A673 (cell line): Measurements from ENCODE around the gene THBD. TPM values are rescaled to one million over a fixed set of nuclear protein-coding genes. Genes with fewer than 3 reads are reported as not detected.

Experiments
- BruUV-seq: library from RNA; stranded (reverse); fragments of 400-500 nt; replicated peaks from 2 replicates; lab custom pipeline; 2021; lab: Mats Ljungman, UMichigan
- CTCF ChIA-PET: fragments of 300-600 bp; sonication (Branson Sonifier 250); formaldehyde crosslinking; loops from one replicate; lab custom pipeline; 2022; ENCODE audit warnings: antibody characterized with exemption; lab: Charles Lee
- POLR2A ChIA-PET: fragments of 300-600 bp; sonication (Branson Sonifier 250); formaldehyde crosslinking; loops from one replicate; lab custom pipeline; 2022; ENCODE audit warnings: antibody characterized with exemption; ENCODE audit not compliant: low non-redundant PET; lab: Charles Lee
- DNase-seq: peaks from one replicate; pipeline ENCODE4 v3.0.0-alpha.2; 2015; ENCODE audit warnings: low spot score
- H3K27ac ChIP-seq: fragments of 200-600 bp; sonication (generic); 2 replicates; pipeline ENCODE4 v1.5.1; 2016; ENCODE audit warnings: mixed run types, low read depth, mild to moderate bottlenecking, mixed read lengths, antibody characterized with exemption, low read length; ENCODE audit not compliant: poor library complexity, severe bottlenecking
- H3K27me3 ChIP-seq: fragments of 200-600 bp; sonication (generic); replicated peaks from 2 replicates; pipeline ENCODE4 v1.6.1; 2017; ENCODE audit warnings: mixed run types, low read depth, mild to moderate bottlenecking, mixed read lengths, antibody characterized with exemption, low read length; ENCODE audit not compliant: insufficient read depth, poor library complexity
- H3K36me3 ChIP-seq: fragments of 200-600 bp; sonication (generic); 2 replicates; pipeline ENCODE4 v1.6.1; 2016; ENCODE audit warnings: mixed run types, mild to moderate bottlenecking, mixed read lengths, antibody characterized with exemption, low read length; ENCODE audit not compliant: insufficient read depth, poor library complexity, severe bottlenecking
- H3K4me1 ChIP-seq: fragments of 200-600 bp; sonication (generic); 2 replicates; pipeline ENCODE4 v1.6.1; 2017; ENCODE audit warnings: mixed run types, mild to moderate bottlenecking, mixed read lengths, antibody characterized with exemption, low read length; ENCODE audit not compliant: insufficient read depth, poor library complexity, severe bottlenecking
- H3K4me3 ChIP-seq: fragments of 200-600 bp; sonication (generic); 2 replicates; pipeline ENCODE4 v1.5.1; 2016; ENCODE audit warnings: low read depth, mixed run types, mild to moderate bottlenecking, mixed read lengths, low read length; ENCODE audit not compliant: poor library complexity, severe bottlenecking
- H3K9me3 ChIP-seq: fragments of 200-600 bp; sonication (generic); 2 replicates; pipeline ENCODE4 v1.6.1; 2016; ENCODE audit warnings: mixed run types, low read depth, mild to moderate bottlenecking, mixed read lengths, antibody characterized with exemption, low read length; ENCODE audit not compliant: poor library complexity, severe bottlenecking
- CTCF ChIP-seq: fragments of 300-800, 200-600 bp; sonication (generic); conservative IDR thresholded peaks from 2 replicates; pipeline ENCODE4 v1.5.1; 2017; ENCODE audit warnings: low read depth, mild to moderate bottlenecking, antibody characterized with exemption, low read length, moderate library complexity, mixed read lengths
- EZH2 ChIP-seq: fragments of 200-600 bp; sonication (generic); IDR thresholded peaks from 2 replicates; pipeline ENCODE4 v1.6.1; 2017; ENCODE audit warnings: borderline replicate concordance, low read depth, mild to moderate bottlenecking, mixed read lengths, antibody characterized with exemption, low read length; ENCODE audit not compliant: poor library complexity, severe bottlenecking
- intact Hi-C: fragments of 100-400 bp; cut with micrococcal nuclease; formaldehyde crosslinking; loops from one replicate; pipeline ENCODE4 v1.10.0; 2022; ENCODE audit not compliant: unreplicated experiment
- total RNA-seq: library from RNA; stranded (reverse); gene quantifications from 2 replicates; pipeline ENCODE4 v1.2.3, GENCODE V29; 2021

Gene THBD
- total RNA-seq, 1 experiment from 2014 or later: not detected

DNA sequence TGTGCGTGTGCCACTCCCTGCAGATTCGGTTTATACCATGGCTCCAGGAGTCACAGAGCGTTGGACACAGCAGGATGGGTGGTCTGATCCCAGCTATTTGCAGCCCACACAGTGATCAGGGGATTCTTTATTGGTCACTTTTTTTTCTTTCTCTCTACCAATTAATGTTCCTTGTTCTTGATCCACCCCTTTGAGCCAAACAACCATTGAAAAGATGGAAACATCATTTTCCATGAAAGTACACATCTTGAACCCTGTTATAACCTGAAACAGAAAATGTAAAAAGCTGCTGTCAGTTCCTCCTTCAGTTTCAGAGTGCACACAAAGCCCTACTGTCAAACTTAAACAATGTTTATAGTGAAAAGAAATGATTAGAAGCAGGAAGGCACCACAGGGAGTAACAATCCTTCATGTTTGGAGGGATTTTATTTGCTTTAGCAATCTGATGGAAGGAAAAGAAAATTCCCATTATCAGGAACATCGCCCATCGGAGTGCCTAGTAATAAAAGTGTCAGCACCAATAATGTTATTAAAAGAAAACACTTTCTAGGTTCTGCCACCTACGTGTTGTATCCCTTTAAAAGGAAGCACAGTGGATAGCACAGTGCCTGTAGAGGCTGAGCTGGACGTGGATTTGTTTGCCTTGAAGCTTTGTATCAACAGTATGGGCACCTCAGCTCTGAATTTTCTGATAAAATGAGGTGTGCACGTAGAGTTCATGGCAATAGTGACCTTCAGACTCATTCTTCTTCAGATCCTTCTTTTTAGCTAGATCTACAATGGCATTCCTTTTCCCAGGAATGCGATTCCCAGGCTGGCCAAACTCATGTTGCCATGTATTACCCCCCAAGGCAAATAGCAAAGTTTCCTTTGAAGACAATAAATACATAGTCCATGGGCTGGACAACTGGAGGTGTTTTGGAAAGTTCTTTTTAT, 16.1 kb upstream of the THBD start:
- POLR2A ChIA-PET: no interaction called here
- CTCF ChIA-PET: no interaction called here
- no peaks in the 10 kb centered on the region for H3K9me3 ChIP-seq
- no TSS peak for BruUV-seq
- DNase-seq: no peak
- no peak overlapping the region for H3K27ac ChIP-seq
- H3K4me1 ChIP-seq: no peaks in the 10 kb centered on the region
- intact Hi-C loops: no loop called here
- no peak for TF ChIP-seq EZH2
- no peak for TF ChIP-seq CTCF
- no peak overlapping the region for H3K4me3 ChIP-seq
- H3K36me3 ChIP-seq: no peaks in the 10 kb centered on the region
- H3K27me3 ChIP-seq: peaks cover 44% of the 10 kb centered on the region

- peaks cover 42% of the 10 kb centered on the region for H3K27me3 ChIP-seq
- DNase-seq: no peak
- H3K4me1 ChIP-seq: no peaks in the 10 kb centered on the region
- POLR2A ChIA-PET: no interaction called here
- no peak overlapping the region for H3K27ac ChIP-seq
- H3K4me3 ChIP-seq: no peak overlapping the region
- CTCF ChIA-PET: interaction anchor here (0.7 kb wide), 1 partner anchor 315 kb away, joined by 3 read pairs; no protein-coding TSS in a partner anchor
- TF ChIP-seq CTCF: no peak
- no peak for TF ChIP-seq EZH2
- intact Hi-C loops: no loop called here
- no TSS peak for BruUV-seq
- no peaks in the 10 kb centered on the region for H3K36me3 ChIP-seq
- H3K9me3 ChIP-seq: no peaks in the 10 kb centered on the region
Observed at GRCh38 chr20:23063581-23063980, 14.1 kb upstream of the THBD start.

DNA sequence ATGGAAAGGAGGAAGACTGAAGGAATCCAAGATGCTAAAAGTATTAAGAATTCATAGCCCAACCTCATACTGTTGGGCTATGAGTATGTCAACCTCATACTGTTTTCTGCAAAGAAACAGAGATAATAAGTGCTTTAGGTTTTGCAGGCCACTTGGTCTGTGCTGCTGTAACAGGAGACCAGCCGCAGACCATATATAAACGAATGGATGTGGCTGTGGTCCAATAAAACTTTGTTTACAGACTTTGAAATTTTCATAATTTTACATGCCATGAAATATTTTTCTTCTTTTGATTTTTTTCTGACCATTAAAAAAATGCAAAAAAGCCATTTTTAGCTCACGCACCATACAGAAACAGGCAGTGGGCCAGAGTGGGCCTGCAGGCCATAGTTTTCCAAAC, 13.7 kb upstream of the THBD start:
- ChIA-PET CTCF (no interaction called here), POLR2A (no interaction called here)
- H3K9me3 ChIP-seq: no peaks in the 10 kb centered on the region
- no peak overlapping the region for H3K27ac ChIP-seq
- no peak for DNase-seq
- intact Hi-C loops: no loop called here
- peaks cover 42% of the 10 kb centered on the region for H3K27me3 ChIP-seq
- TF ChIP-seq EZH2: no peak
- no peak for TF ChIP-seq CTCF
- no peaks in the 10 kb centered on the region for H3K36me3 ChIP-seq
- no TSS peak for BruUV-seq
- H3K4me1 ChIP-seq: no peaks in the 10 kb centered on the region
- no peak overlapping the region for H3K4me3 ChIP-seq
